NCI-H524 (cell line): ENCODE data around the gene CTRB2.

Experiments used
- DNase-seq, 2 experiments: peaks; one replicate each; lab custom pipeline; 2025; lab: John Stamatoyannopoulos, UW

CTRB2 gene

GRCh38 chr16:75206749-75207451 lies at the start of gene CTRB2:
Gene CTRB2 (minus strand): TSS chr16:75207161. CDS start chr16:75207141, 20 bp downstream.
- DNase-seq = no peak

- DNase-seq = no peak
These were observed 49.2 kb upstream of the CTRB2 start for GRCh38 chr16:75256059-75256571.

- no peak for DNase-seq
These were observed 47.4 kb upstream of the CTRB2 start for GRCh38 chr16:75254359-75254837.

- no peak for DNase-seq
These were observed 46.3 kb upstream of the CTRB2 start for GRCh38 chr16:75252946-75253911.

- no peak for DNase-seq
These were observed 45.3 kb upstream of the CTRB2 start for GRCh38 chr16:75252049-75252864.

- DNase-seq = peak; percentile 73 to 86
These were observed 44.5 kb upstream of the CTRB2 start, which contains the start of gene BCAR1 for GRCh38 chr16:75251280-75252048. Gene BCAR1 (minus strand): TSS chr16:75251624. CDS start chr16:75251482, 142 bp downstream.

- DNase-seq = no peak
These were observed 43.9 kb upstream of the CTRB2 start for GRCh38 chr16:75250809-75251279.

GRCh38 chr16:75250089-75250808 lies 43.3 kb upstream of the CTRB2 start:
- no peak for DNase-seq

- DNase-seq = no peak
These were observed 42.5 kb upstream of the CTRB2 start for GRCh38 chr16:75249441-75249840.

- no peak for DNase-seq
These were observed 41.8 kb upstream of the CTRB2 start for GRCh38 chr16:75248536-75249380.

- no peak for DNase-seq
These were observed 41.2 kb upstream of the CTRB2 start for GRCh38 chr16:75248142-75248535.

- DNase-seq = no peak
These were observed 40.3 kb upstream of the CTRB2 start for GRCh38 chr16:75247249-75247648.

GRCh38 chr16:75246504-75247205 lies 39.7 kb upstream of the CTRB2 start:
- DNase-seq = no peak

GRCh38 chr16:75244844-75245758 lies 38.1 kb upstream of the CTRB2 start:
- peak in 1 of 2 experiments; percentile 94 for DNase-seq

GRCh38 chr16:75244225-75244809 lies 37.4 kb upstream of the CTRB2 start:
- no peak for DNase-seq

- DNase-seq = no peak
These were observed 36.8 kb upstream of the CTRB2 start for GRCh38 chr16:75243667-75244224.
